Cardiac fibroblast (primary cell): Measurements from ENCODE around the gene ENAH.
A peak's percentile ranks its signal among the peaks of the same experiment; 100 is the strongest.

Source experiments
- DNase-seq, 2 donors: peaks; one replicate each; pipeline versions ENCODE4 v3.0.0 to v3.0.0-alpha.2; 2010; ENCODE audit warnings: low read depth in 2 of 2
- H3K4me3 ChIP-seq, 2 donors: replicated peaks in 1 of 2; 1 replicate in 1 of 2; 2 replicates in 1 of 2; pipeline ENCODE4 v1.5.1; 2011; ENCODE audit warnings: low read depth in 2 of 2, low read length in 2 of 2, mild to moderate bottlenecking in 2 of 2, moderate library complexity in 1 of 2
- CTCF ChIP-seq: IDR thresholded peaks from one replicate; pipeline ENCODE4 v1.5.1; 2011; ENCODE audit warnings: low read depth, mild to moderate bottlenecking, low read length, inconsistent platforms

The ENAH gene

GRCh38 chr1:225437710-225438437, 215.0 kb downstream of the ENAH start:
- peak; percentile 45 to 72 for DNase-seq
- peak; percentile 74 for TF ChIP-seq CTCF
- no peak overlapping the region for H3K4me3 ChIP-seq
